Measurements from ENCODE around the gene JPH3. TPM values are rescaled to one million over a fixed set of nuclear protein-coding genes. Genes with fewer than 3 reads are reported as not detected.

The JPH3 gene
- total and polyA plus RNA-seq, 2 experiments from 2014 or later = 1.8 to 4.8 TPM

DNA sequence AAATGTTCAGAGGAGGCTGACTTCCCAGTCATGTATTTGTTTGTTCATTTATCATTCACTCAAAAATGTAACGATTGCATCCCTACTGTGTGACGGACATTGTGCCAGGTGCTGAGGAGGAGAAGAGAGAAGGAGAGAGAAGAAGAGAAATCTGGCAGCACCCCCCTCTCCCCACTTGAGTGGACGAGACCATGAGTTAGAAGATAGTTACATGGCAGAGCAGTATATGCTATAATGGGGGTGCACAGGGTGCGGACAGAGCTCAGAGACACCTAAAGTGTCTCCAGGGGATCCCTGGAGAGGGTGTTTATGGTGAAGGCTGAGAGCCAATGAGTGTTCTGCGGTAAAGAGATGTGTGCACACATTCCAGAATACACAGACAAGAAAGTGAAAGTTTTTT, 6.6 kb upstream of the JPH3 start:
- Histone ChIP-seq H3K27me3 (peaks cover 37% of the 10 kb centered on the region), H3K4me3 (no peak overlapping the region), H3K79me2 (no peaks in the 10 kb centered on the region), H3K4me1 (ENCODE audit: insufficient read depth) (no peaks in the 10 kb centered on the region), H3K9me3 (ENCODE audit: low read depth) (no peaks in the 10 kb centered on the region), H3K9me2 (replicated peaks; ENCODE audit: insufficient read depth) (no peaks in the 10 kb centered on the region), H3K27ac (no peak overlapping the region), H2AFZ (no peak overlapping the region), H4K20me1 (ENCODE audit: insufficient read depth, poor library complexity, severe bottlenecking) (no peaks in the 10 kb centered on the region), H3K36me3 (replicated peaks; ENCODE audit: insufficient read depth, low read depth) (no peaks in the 10 kb centered on the region), H3K4me2 (no peak overlapping the region)
- DNase-seq (ENCODE audit: low spot score) = no peak
- 79% methylated on average over 5 of the region's 5 CpGs for WGBS (ENCODE audit: low lambda C conversion rate, missing lambda C conversion rate)
- TF ChIP-seq EZH2 (IDR thresholded peaks at IDR 0.05; ENCODE audit: borderline replicate concordance) (no peak), EZH2phosphoT487 (IDR thresholded peaks at IDR 0.05; ENCODE audit: low read depth, severe bottlenecking, unreplicated experiment) (no peak)
- TF ChIP-seq, protein P1, sequence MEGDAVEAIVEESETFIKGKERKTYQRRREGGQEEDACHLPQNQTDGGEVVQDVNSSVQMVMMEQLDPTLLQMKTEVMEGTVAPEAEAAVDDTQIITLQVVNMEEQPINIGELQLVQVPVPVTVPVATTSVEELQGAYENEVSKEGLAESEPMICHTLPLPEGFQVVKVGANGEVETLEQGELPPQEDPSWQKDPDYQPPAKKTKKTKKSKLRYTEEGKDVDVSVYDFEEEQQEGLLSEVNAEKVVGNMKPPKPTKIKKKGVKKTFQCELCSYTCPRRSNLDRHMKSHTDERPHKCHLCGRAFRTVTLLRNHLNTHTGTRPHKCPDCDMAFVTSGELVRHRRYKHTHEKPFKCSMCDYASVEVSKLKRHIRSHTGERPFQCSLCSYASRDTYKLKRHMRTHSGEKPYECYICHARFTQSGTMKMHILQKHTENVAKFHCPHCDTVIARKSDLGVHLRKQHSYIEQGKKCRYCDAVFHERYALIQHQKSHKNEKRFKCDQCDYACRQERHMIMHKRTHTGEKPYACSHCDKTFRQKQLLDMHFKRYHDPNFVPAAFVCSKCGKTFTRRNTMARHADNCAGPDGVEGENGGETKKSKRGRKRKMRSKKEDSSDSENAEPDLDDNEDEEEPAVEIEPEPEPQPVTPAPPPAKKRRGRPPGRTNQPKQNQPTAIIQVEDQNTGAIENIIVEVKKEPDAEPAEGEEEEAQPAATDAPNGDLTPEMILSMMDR (IDR thresholded peaks at IDR 0.05; ENCODE audit: poor library complexity) = no peak

- Histone ChIP-seq H4K20me1 (ENCODE audit: insufficient read depth, poor library complexity, severe bottlenecking) (no peaks in the 10 kb centered on the region), H3K4me2 (no peak overlapping the region), H3K4me1 (ENCODE audit: insufficient read depth) (no peaks in the 10 kb centered on the region), H3K27ac (no peak overlapping the region), H3K9me2 (replicated peaks; ENCODE audit: insufficient read depth) (no peaks in the 10 kb centered on the region), H3K27me3 (peaks cover 44% of the 10 kb centered on the region), H3K36me3 (replicated peaks; ENCODE audit: insufficient read depth, low read depth) (no peaks in the 10 kb centered on the region), H3K79me2 (no peaks in the 10 kb centered on the region), H3K4me3 (no peak overlapping the region), H2AFZ (no peak overlapping the region), H3K9me3 (ENCODE audit: low read depth) (no peaks in the 10 kb centered on the region)
- TF ChIP-seq EZH2 (IDR thresholded peaks at IDR 0.05; ENCODE audit: borderline replicate concordance) = no peak
- TF ChIP-seq, protein P1 (IDR thresholded peaks at IDR 0.05; ENCODE audit: poor library complexity) = no peak
- TF ChIP-seq EZH2phosphoT487 (IDR thresholded peaks at IDR 0.05; ENCODE audit: low read depth, severe bottlenecking, unreplicated experiment) = no peak
- DNase-seq (ENCODE audit: low spot score) = no peak
- 91% methylated on average over 6 of the region's 6 CpGs for WGBS (ENCODE audit: low lambda C conversion rate, missing lambda C conversion rate)
Measured at GRCh38 chr16:87597324-87597830, 4.9 kb upstream of the JPH3 start.

GRCh38 chr16:87598431-87598830, 3.9 kb upstream of the JPH3 start:
- DNase-seq (ENCODE audit: low spot score) = no peak
- WGBS (ENCODE audit: low lambda C conversion rate, missing lambda C conversion rate) = 81% methylated on average over 5 of the region's 5 CpGs
- no peak overlapping the region for H2AFZ ChIP-seq
- H3K79me2 ChIP-seq = no peaks in the 10 kb centered on the region
- peaks cover 51% of the 10 kb centered on the region for H3K27me3 ChIP-seq
- H3K9me2 ChIP-seq (replicated peaks; ENCODE audit: insufficient read depth) = no peaks in the 10 kb centered on the region
- no peaks in the 10 kb centered on the region for H4K20me1 ChIP-seq (ENCODE audit: insufficient read depth, poor library complexity, severe bottlenecking)
- no peak overlapping the region for H3K27ac ChIP-seq
- no peak overlapping the region for H3K4me2 ChIP-seq
- no peaks in the 10 kb centered on the region for H3K36me3 ChIP-seq (replicated peaks; ENCODE audit: insufficient read depth, low read depth)
- H3K4me3 ChIP-seq = no peak overlapping the region
- H3K4me1 ChIP-seq (ENCODE audit: insufficient read depth) = peaks cover 2% of the 10 kb centered on the region
- TF ChIP-seq, protein P1 (IDR thresholded peaks at IDR 0.05; ENCODE audit: poor library complexity) = no peak
- TF ChIP-seq EZH2 (IDR thresholded peaks at IDR 0.05; ENCODE audit: borderline replicate concordance) = no peak
- TF ChIP-seq EZH2phosphoT487 (IDR thresholded peaks at IDR 0.05; ENCODE audit: low read depth, severe bottlenecking, unreplicated experiment) = no peak
- H3K9me3 ChIP-seq (ENCODE audit: low read depth) = no peaks in the 10 kb centered on the region
